Coronary artery (tissue), 2 donors: ENCODE data around the gene AMBP.

Experiments used
- DNase-seq: peaks from one replicate; pipeline ENCODE4 v3.0.0-alpha.2; 2017; ENCODE audit warnings: low spot score
- H3K27ac ChIP-seq, 2 donors: fragments of 200-600 bp; sonication (generic); one replicate each; pipeline ENCODE4 v1.5.1; 2016 to 2019
- H3K4me3 ChIP-seq: fragments of 200-600 bp; sonication (generic); 2 replicates; pipeline ENCODE4 v1.5.1; 2016; ENCODE audit warnings: mild to moderate bottlenecking, moderate library complexity
- TF ChIP-seq, protein P1 (sequence below): fragments of 200-600 bp; sonication (generic); IDR thresholded peaks from one replicate; pipeline ENCODE4 v1.5.1; 2019; ENCODE audit warnings: antibody characterized with exemption

The AMBP gene

DNA sequence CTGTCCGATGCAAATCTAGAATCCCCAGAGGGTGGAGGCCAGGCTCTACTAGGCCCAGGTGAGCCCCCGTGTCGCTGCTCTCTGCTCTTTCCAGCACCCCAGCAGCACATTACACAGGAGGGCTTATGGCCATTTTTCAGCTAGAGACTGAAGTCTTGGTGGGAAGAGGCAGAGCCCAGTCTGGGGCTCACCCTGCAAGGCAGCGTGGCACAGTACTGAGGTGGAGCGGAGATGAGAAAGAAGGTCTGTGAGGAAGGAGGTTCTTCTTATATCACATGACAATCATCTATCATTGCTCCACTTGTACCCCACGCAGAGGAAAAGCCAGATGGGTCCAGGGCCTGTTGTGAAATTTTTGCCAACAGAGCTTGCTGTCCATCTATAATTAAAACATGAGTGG is 31.0 kb upstream of the AMBP start:
- DNase-seq = no peak
- no peak overlapping the region for H3K27ac ChIP-seq
- TF ChIP-seq, protein P1, sequence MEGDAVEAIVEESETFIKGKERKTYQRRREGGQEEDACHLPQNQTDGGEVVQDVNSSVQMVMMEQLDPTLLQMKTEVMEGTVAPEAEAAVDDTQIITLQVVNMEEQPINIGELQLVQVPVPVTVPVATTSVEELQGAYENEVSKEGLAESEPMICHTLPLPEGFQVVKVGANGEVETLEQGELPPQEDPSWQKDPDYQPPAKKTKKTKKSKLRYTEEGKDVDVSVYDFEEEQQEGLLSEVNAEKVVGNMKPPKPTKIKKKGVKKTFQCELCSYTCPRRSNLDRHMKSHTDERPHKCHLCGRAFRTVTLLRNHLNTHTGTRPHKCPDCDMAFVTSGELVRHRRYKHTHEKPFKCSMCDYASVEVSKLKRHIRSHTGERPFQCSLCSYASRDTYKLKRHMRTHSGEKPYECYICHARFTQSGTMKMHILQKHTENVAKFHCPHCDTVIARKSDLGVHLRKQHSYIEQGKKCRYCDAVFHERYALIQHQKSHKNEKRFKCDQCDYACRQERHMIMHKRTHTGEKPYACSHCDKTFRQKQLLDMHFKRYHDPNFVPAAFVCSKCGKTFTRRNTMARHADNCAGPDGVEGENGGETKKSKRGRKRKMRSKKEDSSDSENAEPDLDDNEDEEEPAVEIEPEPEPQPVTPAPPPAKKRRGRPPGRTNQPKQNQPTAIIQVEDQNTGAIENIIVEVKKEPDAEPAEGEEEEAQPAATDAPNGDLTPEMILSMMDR = no peak
- no peak overlapping the region for H3K4me3 ChIP-seq

DNA sequence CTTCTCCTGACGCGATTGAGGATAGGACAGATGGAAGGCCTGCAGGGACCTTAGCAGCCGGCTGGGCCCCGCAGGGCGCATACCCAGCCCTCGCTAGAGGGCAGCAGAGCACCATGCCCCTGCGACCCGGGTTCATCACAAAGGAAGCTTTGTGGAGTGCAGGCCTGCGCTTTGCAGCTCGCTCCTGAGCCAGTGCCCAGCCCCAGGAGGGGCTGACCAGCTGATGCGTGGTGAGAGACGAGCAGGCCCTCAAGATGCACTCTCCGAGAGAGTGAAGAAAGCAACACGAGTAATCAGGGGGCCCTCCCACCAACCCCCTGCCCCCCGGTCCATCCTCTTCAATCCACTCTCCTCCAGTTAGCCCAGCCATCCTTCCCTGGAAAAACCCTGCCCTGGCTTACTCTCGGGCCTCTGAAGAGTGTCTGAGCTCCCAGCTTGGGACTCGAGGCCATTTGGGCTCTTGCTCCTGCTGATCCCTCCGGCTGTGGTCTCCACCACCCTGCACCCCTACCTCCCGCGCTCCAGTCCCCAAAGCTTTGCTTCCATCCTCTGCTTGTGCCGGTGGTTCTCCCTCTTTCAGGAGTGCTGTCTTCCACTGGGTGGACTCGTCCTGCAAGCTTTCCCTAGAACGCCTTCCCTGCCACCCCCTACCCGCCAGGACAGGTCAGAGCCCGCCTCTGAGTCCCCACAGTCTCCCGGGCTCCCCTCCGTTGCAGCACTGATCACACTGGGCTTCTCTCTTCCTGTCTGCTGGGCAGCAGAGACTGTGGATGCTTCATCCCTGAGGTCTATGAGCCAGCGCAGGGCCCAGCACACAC is 30.1 kb upstream of the AMBP start:
- Histone ChIP-seq H3K27ac (no peak overlapping the region), H3K4me3 (no peak overlapping the region)
- DNase-seq = no peak
- TF ChIP-seq, protein P1 = peak; percentile 90

DNA sequence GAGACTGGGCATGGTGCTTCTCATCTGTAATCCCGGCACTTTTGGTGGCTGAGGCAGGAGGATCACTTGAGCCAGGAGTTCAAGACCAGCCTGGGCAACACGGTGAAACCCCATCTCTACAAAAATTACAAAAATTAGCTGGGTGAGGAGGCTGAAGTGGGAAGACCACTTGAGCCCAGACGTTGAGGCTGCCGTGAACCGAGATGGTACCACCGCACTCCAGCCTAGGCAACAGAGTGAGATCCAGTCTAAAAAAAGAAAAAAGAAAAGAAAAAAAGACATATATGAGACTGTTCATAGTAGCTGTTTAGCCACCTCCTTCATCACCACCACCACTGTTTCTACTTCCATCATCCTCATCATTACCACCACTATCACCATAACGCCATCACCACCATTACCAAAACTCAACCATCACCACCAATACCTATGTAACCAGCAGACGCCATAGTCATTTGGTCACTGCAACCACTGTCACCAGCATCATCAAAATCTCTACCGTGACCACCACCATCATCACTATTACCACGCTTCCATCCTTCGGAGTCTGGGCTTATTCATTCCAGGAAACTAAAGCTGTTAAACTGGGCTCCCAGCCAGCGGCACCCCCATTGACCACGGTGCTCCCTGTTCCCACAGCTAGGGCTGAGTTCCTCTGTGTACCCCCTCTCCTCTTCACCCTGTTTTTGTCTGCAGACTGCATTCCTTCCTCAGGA is 29.3 kb upstream of the AMBP start:
- TF ChIP-seq, protein P1 = no peak
- no peak overlapping the region for H3K27ac ChIP-seq
- no peak for DNase-seq
- H3K4me3 ChIP-seq = no peak overlapping the region

DNA sequence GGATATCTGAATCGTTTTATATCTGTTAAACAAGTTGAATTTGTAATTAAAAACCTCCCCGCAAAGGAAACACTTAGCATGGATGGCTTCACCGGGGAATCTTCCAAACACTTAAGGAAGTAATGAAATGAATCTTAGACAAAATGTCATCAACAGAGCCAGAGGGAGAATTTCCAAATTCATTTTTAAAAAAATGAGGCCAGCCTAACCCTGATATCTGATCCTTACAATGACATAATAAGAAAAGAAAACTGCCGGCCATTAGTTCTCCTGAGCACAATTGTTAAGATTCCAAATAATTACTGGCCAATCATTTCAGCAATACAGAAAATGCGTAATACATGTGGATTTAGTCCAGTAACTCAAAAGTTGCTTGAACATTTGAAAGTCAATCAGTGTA is 27.1 kb upstream of the AMBP start:
- H3K27ac ChIP-seq = no peak overlapping the region
- H3K4me3 ChIP-seq = no peak overlapping the region
- TF ChIP-seq, protein P1 = no peak
- no peak for DNase-seq

DNA sequence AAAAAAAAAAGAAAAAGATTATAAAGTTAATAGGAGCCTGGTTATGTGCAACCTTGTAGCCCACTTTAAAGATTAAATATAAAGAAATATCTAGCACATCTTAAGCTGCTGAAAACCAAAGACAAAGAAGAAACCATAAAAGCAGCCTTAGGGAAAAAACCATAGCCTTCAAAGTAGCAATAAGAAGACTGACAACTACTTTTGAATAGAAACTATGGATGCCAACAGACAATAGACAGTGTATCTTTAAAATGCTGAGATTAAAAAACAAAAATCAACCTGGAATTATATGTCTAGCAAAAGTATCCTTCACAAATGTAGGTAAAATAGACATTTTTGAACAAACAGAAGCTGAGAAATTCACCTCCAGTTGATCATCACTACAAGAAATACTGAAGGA is 24.4 kb upstream of the AMBP start:
- Histone ChIP-seq H3K4me3 (no peak overlapping the region), H3K27ac (no peak overlapping the region)
- TF ChIP-seq, protein P1 = no peak
- DNase-seq = no peak

DNA sequence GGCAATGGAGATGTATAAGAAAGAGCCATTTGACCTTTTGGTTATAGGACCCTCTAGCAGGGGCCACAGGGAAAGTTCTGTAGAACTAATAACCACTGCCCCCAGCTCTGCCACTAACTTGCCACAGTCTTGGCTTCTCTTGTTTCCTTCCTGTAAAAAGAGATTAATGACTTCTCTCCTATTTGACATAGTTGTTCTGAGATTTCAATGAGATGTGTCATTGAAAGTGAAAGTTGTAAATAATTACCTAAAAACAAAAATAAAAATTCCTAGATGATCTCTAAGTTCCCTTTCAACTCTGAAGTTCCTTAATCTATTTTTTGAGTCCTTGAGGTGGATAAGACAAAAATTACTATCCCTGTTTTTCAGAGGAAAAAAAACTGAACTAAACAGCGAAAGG is 22.4 kb upstream of the AMBP start:
- no peak for DNase-seq

More for the DNA sequence above, 22.4 kb upstream of the AMBP start:
- Histone ChIP-seq H3K4me3 (no peak overlapping the region), H3K27ac (no peak overlapping the region)
- TF ChIP-seq, protein P1 = no peak
